Activated CD8-positive, alpha-beta memory T cell treated with anti-CD3 and anti-CD28 coated beads for 48 hours (primary cell): ENCODE results near the gene SH3TC1.

Experiments
- DNase-seq, 3 experiments: peaks; one replicate each; pipeline ENCODE4 v3.0.0-alpha.2; 2020; ENCODE audit warnings: low read depth in 2 of 3, low spot score in 2 of 3

Gene SH3TC1

GRCh38 chr4:8163436-8164193 lies 35.5 kb upstream of the SH3TC1 start:
- DNase-seq, result no peak

GRCh38 chr4:8164194-8164565 lies 34.9 kb upstream of the SH3TC1 start:
- no peak for DNase-seq

DNA sequence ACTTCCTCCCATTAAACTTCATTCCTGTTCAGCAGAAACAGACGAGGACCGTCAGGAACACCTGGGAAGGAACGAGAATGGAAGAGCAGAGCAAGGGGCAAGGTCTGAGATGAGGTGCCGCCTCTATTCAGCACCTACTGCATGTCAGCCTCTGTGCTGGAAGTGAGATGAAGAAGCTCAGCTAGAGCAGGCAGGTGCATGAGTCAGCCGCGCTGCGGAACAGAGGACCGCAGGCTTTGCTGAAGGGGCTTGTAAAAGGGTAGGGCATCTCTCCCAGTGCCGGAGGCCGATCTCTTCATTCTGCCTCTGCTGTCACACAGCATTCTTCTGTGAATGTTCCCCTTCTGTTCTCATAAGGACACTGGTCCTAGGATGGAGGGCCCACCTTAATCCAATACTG lies 34.4 kb upstream of the SH3TC1 start:
- no peak for DNase-seq

DNA sequence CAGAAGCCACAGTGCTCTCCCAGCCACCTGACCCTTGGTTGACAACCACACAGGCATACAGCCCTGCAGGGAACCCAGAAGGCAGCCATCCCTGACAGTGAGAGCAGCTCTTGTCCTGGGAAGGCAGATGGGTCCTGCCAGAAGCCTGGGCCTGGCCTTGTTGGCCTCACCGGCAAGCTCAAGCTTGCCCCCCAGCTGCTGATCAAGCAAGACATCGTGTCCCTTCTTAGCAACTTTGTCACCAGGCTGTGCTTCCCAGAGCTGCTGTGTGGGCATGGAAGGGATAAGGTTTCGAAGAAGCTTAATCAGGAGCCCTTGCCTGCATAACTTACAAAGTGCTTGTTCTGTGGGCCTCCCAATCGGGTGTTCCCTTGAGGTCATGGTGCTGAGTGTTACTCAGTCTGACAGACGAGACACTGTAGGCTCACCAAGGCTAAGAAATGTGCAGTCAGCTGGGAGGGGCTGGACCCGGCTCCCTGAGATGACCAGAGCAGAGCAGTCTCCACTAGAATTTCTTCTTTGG lies 33.7 kb upstream of the SH3TC1 start:
- no peak for DNase-seq

DNA sequence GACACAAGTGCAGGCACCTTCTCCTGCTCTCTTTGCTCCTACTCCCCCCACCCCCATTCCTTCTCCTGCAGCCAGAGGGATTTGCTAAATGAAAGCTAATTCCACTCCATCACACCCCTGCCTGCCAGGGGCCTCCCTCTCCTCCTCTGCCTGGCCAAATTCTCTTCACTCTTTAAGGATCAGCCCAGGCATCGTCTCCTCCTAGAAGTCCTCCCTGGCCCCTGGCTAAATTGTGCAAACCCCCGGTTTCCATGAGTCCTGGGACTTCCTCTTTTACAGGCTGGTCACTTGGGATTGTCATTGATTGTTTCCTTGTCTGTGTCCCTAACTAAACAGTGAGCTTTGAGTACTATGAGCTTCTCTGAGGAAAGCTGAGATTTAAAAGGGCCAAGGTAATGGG lies 31.8 kb upstream of the SH3TC1 start:
- DNase-seq, result no peak

GRCh38 chr4:8167815-8168214 lies 31.3 kb upstream of the SH3TC1 start:
- DNase-seq, result no peak

GRCh38 chr4:8168232-8168631 lies 30.9 kb upstream of the SH3TC1 start:
- DNase-seq, result no peak

DNA sequence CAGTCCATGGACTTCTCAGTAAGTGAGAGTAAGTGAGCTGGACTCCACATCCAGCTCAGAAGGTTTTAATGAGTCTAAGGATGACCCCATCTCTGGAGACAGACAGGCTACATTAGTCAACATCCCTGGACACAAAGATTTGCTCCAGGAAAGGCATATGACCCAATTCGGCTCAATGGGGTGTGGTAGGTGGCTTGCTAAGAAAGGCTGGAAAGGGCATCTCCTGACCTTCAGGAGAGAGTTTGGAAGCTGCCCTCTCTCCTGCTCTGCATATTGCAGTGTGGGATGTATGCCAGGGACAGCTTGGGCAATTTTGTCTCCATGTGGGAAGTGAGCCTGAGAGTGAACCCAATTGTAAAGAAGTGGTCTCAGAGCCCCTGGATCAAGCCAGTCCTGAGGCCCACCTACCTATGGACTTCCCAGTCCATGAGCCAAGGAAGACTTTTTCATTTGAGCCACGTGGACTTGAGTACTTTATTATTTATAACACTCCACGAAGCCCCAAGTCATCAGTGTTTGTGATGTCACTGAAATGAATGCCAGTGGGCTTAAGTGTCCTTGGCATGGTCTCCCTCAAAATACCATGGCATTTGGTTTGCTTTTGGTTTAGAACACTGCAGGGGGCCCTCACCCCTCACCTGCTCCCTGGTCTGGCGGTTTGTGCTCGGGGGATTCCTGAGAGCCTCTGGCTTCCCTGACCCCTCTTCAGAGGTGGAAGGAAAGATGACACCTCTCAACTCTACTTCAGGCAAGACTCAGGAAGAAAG lies 30.1 kb upstream of the SH3TC1 start:
- no peak for DNase-seq

DNA sequence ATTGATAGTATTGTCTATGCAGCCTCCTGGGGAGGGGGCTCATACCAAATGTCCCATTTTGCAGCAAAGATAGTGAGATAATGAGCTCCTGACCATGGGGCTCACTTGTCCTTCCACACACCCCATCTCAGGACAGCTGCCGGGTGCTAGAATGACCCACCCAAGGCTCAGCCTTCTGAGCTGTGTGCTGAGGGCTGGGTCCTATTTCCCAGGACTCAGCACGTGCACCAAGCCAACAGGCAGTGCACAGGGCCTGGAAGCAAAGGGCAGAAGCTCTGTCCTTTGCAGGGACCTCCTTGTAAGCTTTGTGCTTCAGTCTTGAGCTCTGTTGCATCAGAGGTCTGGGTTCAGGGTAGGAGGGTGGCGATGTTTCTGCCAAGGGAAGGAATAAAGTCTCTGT lies 29.3 kb upstream of the SH3TC1 start:
- DNase-seq, result no peak

GRCh38 chr4:8170341-8170740 lies 28.7 kb upstream of the SH3TC1 start:
- DNase-seq, result no peak

DNA sequence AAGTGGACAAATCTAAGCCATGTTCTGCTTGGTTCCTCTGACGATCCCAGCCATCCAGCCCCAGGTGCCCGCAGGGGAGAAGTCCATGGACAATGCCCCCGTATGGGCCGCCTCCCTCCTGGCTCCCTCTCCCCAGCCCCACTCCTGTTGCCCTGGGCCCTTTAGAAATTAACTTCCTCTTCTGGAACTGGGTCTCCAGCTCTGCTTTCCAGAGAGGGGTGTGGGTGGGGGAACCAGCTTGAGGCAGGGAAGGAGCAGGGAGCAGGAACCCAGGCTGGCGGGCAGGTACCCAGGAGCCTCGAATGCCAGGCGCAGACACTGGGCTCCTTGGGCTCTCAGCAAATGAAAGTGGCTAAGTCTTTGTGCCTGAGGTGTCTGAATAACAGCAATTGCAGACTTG lies 27.8 kb upstream of the SH3TC1 start:
- DNase-seq, result no peak

DNA sequence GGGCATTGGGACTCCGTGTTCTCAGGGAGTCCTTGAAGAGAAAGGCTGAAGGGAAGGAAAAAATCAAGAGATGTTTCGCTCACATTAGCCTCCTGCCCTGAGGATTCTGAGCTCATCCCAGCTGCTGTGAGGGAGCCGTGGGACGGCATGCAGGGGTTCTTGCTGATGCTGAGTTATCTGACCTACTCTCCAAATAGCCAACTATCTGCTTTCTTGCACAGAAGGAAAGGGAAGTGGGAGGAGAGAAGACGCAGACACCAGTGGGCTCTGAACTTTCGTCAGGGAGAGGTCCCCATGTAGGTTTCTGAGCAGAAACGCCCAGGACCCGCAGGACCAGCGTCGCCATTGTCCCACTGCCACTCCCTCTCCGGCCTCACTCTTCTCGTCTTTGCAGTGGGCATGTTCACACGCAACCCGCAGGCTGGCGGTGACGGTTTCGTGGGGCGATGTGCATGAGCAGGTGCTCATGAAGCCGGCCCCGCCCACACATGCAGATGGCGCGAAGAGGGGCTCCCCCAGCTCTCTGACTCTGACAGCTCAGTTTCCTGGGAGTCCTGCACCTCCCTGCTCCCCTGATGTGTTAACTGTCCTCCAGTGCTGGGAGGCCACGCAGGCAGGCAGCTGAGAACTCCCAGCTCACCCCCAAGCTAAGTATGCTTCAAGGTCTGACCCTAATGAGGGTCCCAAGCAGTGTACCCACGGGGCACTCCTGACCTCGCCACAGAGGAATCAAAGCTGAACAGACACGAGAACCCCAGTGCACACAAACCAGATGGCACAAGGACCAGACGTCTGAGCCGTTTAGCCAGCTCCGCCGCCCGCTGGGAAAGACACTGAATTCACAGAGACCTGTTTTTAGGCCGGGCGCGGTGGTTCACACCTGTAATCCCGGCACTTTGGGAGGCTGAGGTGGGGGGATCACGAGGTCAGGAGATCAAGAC lies 26.8 kb upstream of the SH3TC1 start:
- DNase-seq, result no peak

DNA sequence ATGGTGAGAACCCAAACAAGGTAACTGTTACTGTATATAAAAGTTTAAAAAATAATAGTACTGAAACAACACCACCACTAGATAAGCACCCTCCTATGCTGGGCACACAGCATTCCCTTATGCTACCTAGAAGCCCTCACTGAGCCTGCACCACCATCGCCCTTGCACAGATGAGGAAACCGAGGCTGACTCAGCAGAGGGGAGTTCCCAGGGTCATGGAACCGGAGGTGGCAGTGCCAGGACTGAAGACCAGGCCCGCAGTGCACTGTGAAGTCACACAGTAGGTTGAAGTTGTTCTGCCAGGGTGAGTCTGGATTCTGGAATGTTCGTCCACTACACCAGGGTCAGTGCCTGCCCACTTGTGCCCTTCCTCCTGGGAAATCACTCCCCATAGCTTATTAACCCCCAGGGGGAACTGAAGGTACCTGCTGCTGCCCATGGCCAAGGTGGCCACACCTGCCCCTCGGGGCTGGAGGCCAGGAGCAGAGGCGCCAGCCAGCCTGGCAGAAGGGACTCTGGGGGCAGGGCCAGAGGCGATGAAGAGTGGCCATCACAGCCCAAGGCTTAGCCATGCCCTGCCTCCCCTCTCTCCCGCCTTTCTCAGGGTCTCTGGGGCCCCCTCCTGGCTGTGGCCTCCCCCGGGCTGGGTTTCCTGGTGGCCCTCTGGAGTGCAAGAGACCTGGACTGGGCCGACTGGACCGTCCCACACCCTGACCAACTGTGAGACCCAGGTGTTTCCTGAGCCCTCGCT lies 25.4 kb upstream of the SH3TC1 start:
- no peak for DNase-seq

DNA sequence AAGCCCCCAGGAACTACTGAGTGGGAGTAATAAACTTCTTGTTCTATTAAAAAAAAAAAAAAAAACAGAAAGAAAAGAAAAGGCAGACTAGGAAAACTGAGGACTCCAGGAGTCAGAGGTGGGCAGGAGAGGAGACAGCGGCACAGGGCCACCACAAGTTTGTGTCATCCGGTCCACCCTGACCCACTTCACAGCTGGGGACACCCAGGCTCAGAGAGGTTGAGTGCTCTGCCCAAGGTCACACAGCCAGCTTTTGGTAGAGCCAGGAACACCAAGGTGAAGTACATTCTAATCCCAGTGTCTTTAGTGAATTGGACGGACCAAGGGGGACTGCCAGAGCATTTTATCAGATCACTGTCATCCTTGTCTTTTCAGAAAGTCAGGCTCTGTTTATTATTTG lies 24.1 kb upstream of the SH3TC1 start:
- DNase-seq, result no peak

DNA sequence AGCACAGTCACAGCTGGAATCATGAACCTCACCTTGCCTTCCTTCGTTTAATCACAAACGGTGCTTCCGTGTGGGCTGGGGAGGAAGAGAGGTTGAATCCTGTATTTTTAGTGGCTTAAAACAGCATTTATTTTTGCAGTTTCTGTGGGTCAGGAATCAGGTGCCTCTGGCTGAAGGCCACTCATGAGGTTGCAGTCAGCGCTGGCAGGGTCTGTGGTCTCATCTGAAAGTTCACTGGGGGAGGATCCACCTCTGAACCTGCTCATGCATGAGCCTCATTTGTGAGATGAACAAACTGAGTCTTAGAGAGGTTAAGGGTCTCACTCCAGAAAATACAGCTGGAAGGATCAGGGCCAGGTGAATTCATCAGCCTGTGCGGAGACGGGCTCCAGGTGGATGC lies 23.4 kb upstream of the SH3TC1 start:
- no peak for DNase-seq

GRCh38 chr4:8176547-8177399 lies 22.3 kb upstream of the SH3TC1 start:
- no peak for DNase-seq

- no peak for DNase-seq
These were observed 21.5 kb upstream of the SH3TC1 start for GRCh38 chr4:8177552-8177951.

DNA sequence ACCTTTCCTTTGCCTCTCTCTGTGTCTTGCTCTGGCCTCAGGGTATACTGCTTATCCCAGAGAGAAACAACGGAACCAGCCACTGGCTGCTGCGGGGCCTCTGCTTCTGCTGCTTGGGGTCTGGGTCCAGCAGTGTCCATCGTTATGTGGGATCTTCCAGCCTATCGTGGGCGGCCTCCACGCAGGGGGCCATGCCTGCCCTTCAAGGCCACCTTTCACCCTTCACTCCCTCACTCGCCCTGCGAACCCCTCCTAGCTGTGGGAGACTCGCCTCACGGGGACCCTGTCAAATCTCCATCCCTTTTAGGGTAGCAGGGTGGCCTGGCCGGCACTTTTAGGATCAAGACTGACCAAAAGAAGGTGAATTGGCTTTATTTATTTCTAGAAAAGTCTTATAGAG lies 21.1 kb upstream of the SH3TC1 start:
- DNase-seq, result no peak

- no peak for DNase-seq
These were observed 20.0 kb upstream of the SH3TC1 start for GRCh38 chr4:8179074-8179473.

GRCh38 chr4:8179771-8180170 lies 19.3 kb upstream of the SH3TC1 start:
- no peak for DNase-seq
